ENCODE measurements around the gene GCLM. TPM values are rescaled to one million over a fixed set of nuclear protein-coding genes. Genes with fewer than 3 reads are reported as not detected.
"Not testable (repeated sequence)": the region's sequence is repeated elsewhere in the genome, so short reads cannot be mapped to it uniquely, and the experiment has no call there.

GCLM gene, protein sequence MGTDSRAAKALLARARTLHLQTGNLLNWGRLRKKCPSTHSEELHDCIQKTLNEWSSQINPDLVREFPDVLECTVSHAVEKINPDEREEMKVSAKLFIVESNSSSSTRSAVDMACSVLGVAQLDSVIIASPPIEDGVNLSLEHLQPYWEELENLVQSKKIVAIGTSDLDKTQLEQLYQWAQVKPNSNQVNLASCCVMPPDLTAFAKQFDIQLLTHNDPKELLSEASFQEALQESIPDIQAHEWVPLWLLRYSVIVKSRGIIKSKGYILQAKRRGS
- total RNA-seq: 9.0 TPM

- DNase-seq (ENCODE audit: low spot score in 2 of 2) (peak; percentile 92 to 93), FAIRE-seq (no peak)
These were observed at the start of gene GCLM for GRCh38 chr1:93909146-93910050. Gene GCLM, minus strand, starts transcription at chr1:93909430. Its CDS starts 267 bp downstream, at chr1:93909163.

GRCh38 chr1:93958726-93959100 lies 49.5 kb upstream of the GCLM start:
- no peak for FAIRE-seq
- no peak for DNase-seq (ENCODE audit: low spot score in 2 of 2)

- FAIRE-seq (no peak), DNase-seq (ENCODE audit: low spot score in 2 of 2) (no peak)
These were observed 48.9 kb upstream of the GCLM start for GRCh38 chr1:93958032-93958725.

- DNase-seq (ENCODE audit: low spot score in 2 of 2) (no peak), FAIRE-seq (no peak)
These were observed 46.5 kb upstream of the GCLM start for GRCh38 chr1:93955765-93956164.

- not testable (repeated sequence) for FAIRE-seq; DNase-seq (ENCODE audit: low spot score in 2 of 2)
These were observed 37.9 kb upstream of the GCLM start for GRCh38 chr1:93947002-93947686.

DNA sequence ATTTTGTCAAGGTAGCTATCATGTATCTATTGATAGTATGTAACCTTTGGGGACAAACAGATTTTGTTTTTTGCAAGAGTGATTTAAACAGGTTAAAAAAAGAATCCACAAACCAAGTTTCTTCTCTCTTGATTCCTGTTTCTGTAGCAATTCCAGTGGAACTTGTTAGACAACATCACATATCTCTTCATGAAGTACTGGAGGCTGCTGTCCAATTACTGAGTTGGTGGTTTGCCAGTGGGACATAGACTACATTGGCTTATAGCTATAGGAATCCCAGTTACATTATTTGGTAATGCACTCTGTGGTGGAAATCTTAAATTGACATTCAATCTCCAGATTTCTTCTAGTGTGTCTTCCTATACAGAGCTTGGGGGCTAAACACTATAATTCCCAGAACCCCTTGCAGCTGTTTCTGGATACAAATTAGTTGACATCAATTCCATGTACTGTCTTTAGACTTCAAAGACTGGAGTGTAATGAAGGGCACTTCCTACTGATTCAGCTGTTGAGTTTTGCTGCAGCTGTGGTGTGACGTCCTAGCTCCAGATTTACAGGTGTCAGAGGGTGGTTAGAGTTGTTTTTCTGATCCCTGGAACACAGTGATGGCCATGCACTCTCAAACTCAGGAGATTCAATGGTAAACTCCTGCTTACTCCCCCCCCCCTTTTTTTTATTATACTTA lies 29.4 kb upstream of the GCLM start:
- DNase-seq (ENCODE audit: low spot score in 2 of 2): no peak
- FAIRE-seq: no peak

GRCh38 chr1:93937997-93938396 lies 28.8 kb upstream of the GCLM start:
- DNase-seq (ENCODE audit: low spot score in 2 of 2) (no peak), FAIRE-seq (no peak)

GRCh38 chr1:93925206-93925605 lies 16.0 kb upstream of the GCLM start:
- FAIRE-seq (no peak), DNase-seq (ENCODE audit: low spot score in 2 of 2) (no peak)

DNA sequence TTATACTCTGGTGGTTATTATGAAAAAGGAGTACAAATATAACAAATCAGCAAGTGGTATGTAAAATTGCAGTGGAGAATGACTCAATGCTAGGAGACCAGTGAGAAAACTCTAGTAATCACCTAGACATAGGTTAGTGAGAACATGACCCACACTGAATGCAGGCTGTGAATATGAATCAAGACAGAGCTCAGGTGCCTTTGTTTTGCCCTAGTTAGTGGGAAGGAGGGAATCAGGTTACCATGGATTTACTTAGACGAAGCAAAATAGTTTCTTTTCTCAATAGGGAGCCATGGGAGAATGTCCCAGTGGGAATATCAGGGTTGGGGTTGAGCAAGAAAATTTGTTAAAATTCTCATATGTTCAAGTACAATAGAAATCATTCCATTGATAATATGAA lies 10.6 kb upstream of the GCLM start:
- DNase-seq (ENCODE audit: low spot score in 2 of 2) (no peak), FAIRE-seq (no peak)

- DNase-seq (ENCODE audit: low spot score in 2 of 2) (no peak), FAIRE-seq (no peak)
These were observed 8.1 kb upstream of the GCLM start for GRCh38 chr1:93917302-93917701.

DNA sequence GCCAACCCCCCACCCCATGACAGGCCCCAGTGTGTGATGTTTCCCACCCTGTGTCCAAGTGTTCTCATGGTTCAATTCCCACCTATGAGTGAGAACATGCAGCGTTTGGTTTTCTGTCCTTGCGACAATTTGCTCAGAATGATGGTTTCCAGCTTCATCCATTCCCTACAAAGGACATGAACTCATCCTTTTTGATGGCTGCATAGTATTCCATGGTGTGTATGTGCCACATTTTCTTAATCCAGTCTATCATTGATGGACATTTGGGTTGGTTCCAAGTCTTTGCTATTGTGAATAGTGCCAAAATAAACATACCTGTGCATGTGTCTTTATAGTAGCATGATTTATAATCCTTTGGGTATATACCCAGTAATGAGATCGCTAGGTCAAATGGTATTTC lies 1.6 kb upstream of the GCLM start:
- not testable (repeated sequence) for FAIRE-seq

GRCh38 chr1:93910305-93910704 lies 1.1 kb upstream of the GCLM start:
- FAIRE-seq (no peak), DNase-seq (ENCODE audit: low spot score in 2 of 2) (no peak)

More for the DNA sequence above, 1.6 kb upstream of the GCLM start:
- not testable (repeated sequence) for DNase-seq (ENCODE audit: low spot score in 2 of 2)

DNA sequence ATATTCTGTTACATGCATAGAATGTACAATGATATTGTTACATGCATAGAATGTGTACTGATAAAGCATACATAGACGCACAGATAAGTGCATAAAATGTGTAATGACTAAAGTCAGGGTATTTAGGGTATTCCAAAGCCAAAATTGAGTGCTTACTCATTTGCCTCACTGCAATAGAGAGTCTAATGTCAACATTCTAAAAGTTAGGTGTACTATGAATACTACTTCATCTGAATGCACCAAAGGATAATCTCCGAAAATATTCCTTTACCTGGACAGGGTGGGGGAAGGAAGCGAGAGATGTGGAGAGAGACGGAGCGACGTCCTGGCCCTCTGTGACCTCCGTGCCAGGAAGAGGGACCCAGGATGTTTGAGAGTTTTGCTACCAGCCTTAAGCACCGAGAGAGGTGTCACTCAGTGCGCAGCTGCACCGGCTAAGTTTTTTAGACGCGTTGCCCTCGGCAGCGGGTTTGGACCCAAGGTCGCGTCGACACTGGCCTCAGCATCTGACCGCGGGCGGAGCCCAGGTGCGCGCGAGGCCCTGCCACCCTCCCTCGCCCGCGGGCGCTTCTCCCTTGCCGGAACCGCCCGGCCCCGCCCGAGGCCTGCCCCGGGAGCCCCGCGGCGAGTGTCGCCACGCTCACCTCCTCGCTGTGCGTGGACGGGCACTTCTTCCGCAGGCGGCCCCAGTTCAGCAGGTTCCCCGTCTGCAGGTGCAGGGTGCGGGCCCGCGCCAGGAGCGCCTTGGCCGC lies 660 bp downstream of the GCLM start:
- FAIRE-seq (no peak), DNase-seq (ENCODE audit: low spot score in 2 of 2) (peak in 1 of 2 donors; percentile 39)

GRCh38 chr1:93907718-93908117 lies 1.5 kb downstream of the GCLM start:
- FAIRE-seq (no peak), DNase-seq (ENCODE audit: low spot score in 2 of 2) (no peak)

DNA sequence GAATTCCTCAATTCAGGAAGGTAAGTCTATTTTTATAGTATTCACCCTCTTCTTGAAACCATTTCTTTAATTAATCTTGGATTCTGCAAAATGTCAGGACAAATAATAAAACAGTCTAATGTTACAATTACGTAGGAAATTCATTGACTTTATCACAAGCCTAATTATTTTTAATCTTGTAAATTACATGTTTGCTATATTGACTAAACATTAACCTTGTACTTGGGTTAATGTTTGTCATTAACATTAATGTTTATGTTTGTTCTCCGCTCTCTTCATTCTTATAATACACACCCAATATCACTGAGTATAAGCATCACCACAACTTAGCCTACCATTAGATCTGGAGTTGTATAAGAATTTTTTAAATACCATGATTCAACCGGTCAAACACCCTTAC lies 2.8 kb downstream of the GCLM start:
- FAIRE-seq (no peak), DNase-seq (ENCODE audit: low spot score in 2 of 2) (no peak)

- FAIRE-seq (no peak), DNase-seq (ENCODE audit: low spot score in 2 of 2) (no peak)
These were observed 3.5 kb downstream of the GCLM start for GRCh38 chr1:93905734-93906133.

DNA sequence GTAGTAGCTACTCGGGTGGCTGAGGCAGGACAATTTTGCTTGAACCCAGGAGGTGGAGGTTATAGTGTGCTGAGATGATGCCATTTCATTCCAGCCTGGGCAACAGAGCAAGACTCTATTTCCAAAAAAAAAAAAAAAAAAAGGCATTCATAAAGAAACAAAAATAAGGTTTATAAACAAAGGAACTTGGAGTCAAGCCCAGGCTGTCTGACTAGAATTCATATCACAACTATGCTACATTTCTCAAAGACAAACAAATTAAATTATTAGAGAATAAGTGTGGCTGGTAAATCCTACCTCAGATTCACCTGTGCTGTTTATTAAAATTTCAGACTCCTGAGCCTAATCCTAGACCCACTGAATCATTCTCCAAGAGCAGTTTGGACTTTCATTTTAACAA lies 4.2 kb downstream of the GCLM start:
- DNase-seq (ENCODE audit: low spot score in 2 of 2) (no peak), FAIRE-seq (no peak)

DNA sequence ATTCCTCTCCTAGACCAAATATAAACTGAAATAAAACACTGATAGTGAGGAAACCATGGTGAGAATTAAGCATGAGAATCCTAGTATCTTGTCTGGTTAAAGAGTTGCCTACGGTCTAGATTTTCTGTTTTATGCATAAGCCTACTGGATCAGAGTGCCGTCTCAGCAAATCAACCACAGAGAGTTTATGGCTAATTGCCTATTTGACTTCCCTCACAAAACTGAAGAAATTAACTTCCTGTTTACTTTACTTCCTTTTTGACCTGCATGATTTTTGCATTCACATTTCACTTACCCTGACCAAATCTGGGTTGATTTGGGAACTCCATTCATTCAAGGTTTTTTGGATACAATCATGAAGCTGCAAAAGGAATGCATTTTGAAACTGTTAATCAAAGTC lies 5.0 kb downstream of the GCLM start:
- FAIRE-seq (no peak), DNase-seq (ENCODE audit: low spot score in 2 of 2) (no peak)
